Colonic mucosa (tissue), 4 donors: ENCODE measurements around the gene DACT2. TPM values are rescaled to one million over a fixed set of nuclear protein-coding genes. Genes with fewer than 3 reads are reported as not detected.
"Not testable (repeated sequence)": the region's sequence is repeated elsewhere in the genome, so short reads cannot be mapped to it uniquely, and the experiment has no call there.

Experiments
- DNase-seq: peaks from one replicate; pipeline ENCODE4 v3.0.0-alpha.2; 2020
- H3K27ac ChIP-seq: fragments of 200-600 bp; one replicate; pipeline ENCODE4 v1.8.0; 2021
- H3K27me3 ChIP-seq: fragments of 200-600 bp; one replicate; pipeline ENCODE4 v1.8.0; 2021
- H3K36me3 ChIP-seq: fragments of 200-600 bp; one replicate; pipeline ENCODE4 v1.8.0; 2021
- H3K4me1 ChIP-seq: fragments of 200-600 bp; one replicate; pipeline ENCODE4 v1.8.0; 2021; ENCODE audit warnings: mild to moderate bottlenecking
- H3K4me3 ChIP-seq: fragments of 200-600 bp; one replicate; pipeline ENCODE4 v1.8.0; 2021
- H3K9ac ChIP-seq, 2 donors: one replicate each; pipeline ENCODE4 v1.7.0; 2013; ENCODE audit warnings: control low read depth in 2 of 2, low read depth in 2 of 2, low read length in 2 of 2
- H3K9me3 ChIP-seq: fragments of 200-600 bp; one replicate; pipeline ENCODE4 v1.8.0; 2021
- CTCF ChIP-seq: fragments of 200-600 bp; IDR thresholded peaks from one replicate; pipeline ENCODE4 v1.8.0; 2022; ENCODE audit warnings: antibody characterized with exemption, mild to moderate bottlenecking
- intact Hi-C: fragments of 100-400 bp; cut with DNase I; formaldehyde crosslinking; loops from one replicate; pipeline ENCODE4 v1.14.1; 2022
- total RNA-seq, 2 donors: library from RNA; stranded (reverse); fragmentation: NEBNext Ultra II Directional in 1 of 2; extraction: Animal tissue kit (Norgen Biotek cat#: 25700) in 1 of 2; gene quantifications; one replicate each; pipeline ENCODE4 v1.2.1, GENCODE V29; 2021
- donor health status: healthy.
- donor health status: DM: no; HTN: no; CAD: no.
- donor health status: DM: no; HTN: no; CAD: no.

DACT2 gene
- total RNA-seq, 2 donors from 2014 or later = 2.0 TPM

GRCh38 chr6:168272415-168273325, 46.9 kb downstream of the DACT2 start:
- TF ChIP-seq CTCF = no peak
- intact Hi-C loops = no loop called here
- Histone ChIP-seq H3K9me3 (no peaks in the 10 kb centered on the region), H3K27ac (no peak overlapping the region), H3K9ac (no peak overlapping the region), H3K4me1 (peaks cover 4% of the 10 kb centered on the region), H3K4me3 (no peak overlapping the region), H3K36me3 (no peaks in the 10 kb centered on the region), H3K27me3 (no peaks in the 10 kb centered on the region)
- DNase-seq = no peak

GRCh38 chr6:168270274-168271172, 49.1 kb downstream of the DACT2 start:
- H3K9me3 ChIP-seq = no peaks in the 10 kb centered on the region
- no peak for DNase-seq
- no peaks in the 10 kb centered on the region for H3K36me3 ChIP-seq
- no peak overlapping the region for H3K4me3 ChIP-seq
- H3K4me1 ChIP-seq = peaks cover 4% of the 10 kb centered on the region
- H3K27ac ChIP-seq = no peak overlapping the region
- intact Hi-C loops = no loop called here
- H3K27me3 ChIP-seq = no peaks in the 10 kb centered on the region
- no peak for TF ChIP-seq CTCF
- H3K9ac ChIP-seq = no peak overlapping the region

- Histone ChIP-seq H3K4me1 (peaks cover 4% of the 10 kb centered on the region), H3K4me3 (no peak overlapping the region), H3K36me3 (no peaks in the 10 kb centered on the region), H3K9ac (no peak overlapping the region), H3K9me3 (no peaks in the 10 kb centered on the region), H3K27ac (no peak overlapping the region), H3K27me3 (no peaks in the 10 kb centered on the region)
- TF ChIP-seq CTCF = no peak
- no peak for DNase-seq
- intact Hi-C loops = no loop called here
Observed at GRCh38 chr6:168269455-168270243, 49.9 kb downstream of the DACT2 start.

GRCh38 chr6:168268755-168269154, 50.8 kb downstream of the DACT2 start:
- H3K9me3 ChIP-seq = no peaks in the 10 kb centered on the region
- no peaks in the 10 kb centered on the region for H3K27me3 ChIP-seq
- no peak for DNase-seq
- peaks cover 4% of the 10 kb centered on the region for H3K4me1 ChIP-seq
- H3K36me3 ChIP-seq = no peaks in the 10 kb centered on the region
- H3K4me3 ChIP-seq = no peak overlapping the region
- no peak overlapping the region for H3K9ac ChIP-seq
- no peak overlapping the region for H3K27ac ChIP-seq
- no peak for TF ChIP-seq CTCF
- intact Hi-C loops = no loop called here

- intact Hi-C loops, H3K9me3 ChIP-seq, H3K36me3 ChIP-seq, H3K4me3 ChIP-seq, H3K27ac ChIP-seq, H3K9ac ChIP-seq, H3K27me3 ChIP-seq, DNase-seq, H3K4me1 ChIP-seq: not testable (repeated sequence)
Observed at GRCh38 chr6:168267779-168268178, 51.8 kb downstream of the DACT2 start.
